ENCODE measurements around the gene EML1. TPM values are rescaled to one million over a fixed set of nuclear protein-coding genes. Genes with fewer than 3 reads are reported as not detected.

The EML1 gene
- total RNA-seq, 1 experiment from 2014 or later = 9.5 TPM

- Mint-ChIP-seq H3K27me3 (ENCODE audit: insufficient read depth, unreplicated experiment) (no peaks in the 10 kb centered on the region), H3K36me3 (ENCODE audit: insufficient read depth, unreplicated experiment) (peaks cover 6% of the 10 kb centered on the region), H3K4me3 (ENCODE audit: unreplicated experiment) (peak overlapping the region; percentile 91), H3K27ac (ENCODE audit: low read depth, unreplicated experiment) (no peak overlapping the region), H3K4me1 (ENCODE audit: insufficient read depth, unreplicated experiment) (peaks cover 7% of the 10 kb centered on the region), H3K9me3 (ENCODE audit: unreplicated experiment) (no peaks in the 10 kb centered on the region)
- TF ChIP-seq CTCF (IDR thresholded peaks at IDR 0.05; ENCODE audit: unreplicated experiment) = no peak
- CTCF ChIA-PET = interaction anchor here (0.6 to 0.8 kb wide), 4 partner anchors 8 to 691 kb away, joined by 3 to 5 read pairs (median 3); no protein-coding TSS in a partner anchor
- no TSS peak for BruUV-seq (replicated peaks)
- peak; percentile 84 for DNase-seq (ENCODE audit: unreplicated experiment)
- POLR2A ChIA-PET = interaction anchor here (0.6 to 3.6 kb wide), 10 partner anchors 9 to 403 kb away, joined by 3 to 22 read pairs (median 4); no protein-coding TSS in a partner anchor
- intact Hi-C loops (cut with micrococcal nuclease) = no loop called here
Measured at GRCh38 chr14:99971087-99971940, 178.1 kb downstream of the EML1 start.

- intact Hi-C loops (cut with micrococcal nuclease) = no loop called here
- ChIA-PET CTCF (interaction anchor here (0.6 to 1.6 kb wide), 4 partner anchors 10 to 1417 kb away, joined by 3 to 6 read pairs (median 4); no protein-coding TSS in a partner anchor), POLR2A (interaction anchor here (0.7 to 3.6 kb wide), 6 partner anchors 9 to 62 kb away, joined by 3 to 22 read pairs (median 3); no protein-coding TSS in a partner anchor)
- TF ChIP-seq CTCF (IDR thresholded peaks at IDR 0.05; ENCODE audit: unreplicated experiment) = no peak
- Mint-ChIP-seq H3K27ac (ENCODE audit: low read depth, unreplicated experiment) (peak overlapping the region; percentile 83), H3K4me3 (ENCODE audit: unreplicated experiment) (peak overlapping the region; percentile 91), H3K36me3 (ENCODE audit: insufficient read depth, unreplicated experiment) (peaks cover 6% of the 10 kb centered on the region), H3K9me3 (ENCODE audit: unreplicated experiment) (no peaks in the 10 kb centered on the region), H3K4me1 (ENCODE audit: insufficient read depth, unreplicated experiment) (peaks cover 13% of the 10 kb centered on the region), H3K27me3 (ENCODE audit: insufficient read depth, unreplicated experiment) (no peaks in the 10 kb centered on the region)
- no TSS peak for BruUV-seq (replicated peaks)
- peak; percentile 25 for DNase-seq (ENCODE audit: unreplicated experiment)
Measured at GRCh38 chr14:99971941-99972747, 178.9 kb downstream of the EML1 start.

DNA sequence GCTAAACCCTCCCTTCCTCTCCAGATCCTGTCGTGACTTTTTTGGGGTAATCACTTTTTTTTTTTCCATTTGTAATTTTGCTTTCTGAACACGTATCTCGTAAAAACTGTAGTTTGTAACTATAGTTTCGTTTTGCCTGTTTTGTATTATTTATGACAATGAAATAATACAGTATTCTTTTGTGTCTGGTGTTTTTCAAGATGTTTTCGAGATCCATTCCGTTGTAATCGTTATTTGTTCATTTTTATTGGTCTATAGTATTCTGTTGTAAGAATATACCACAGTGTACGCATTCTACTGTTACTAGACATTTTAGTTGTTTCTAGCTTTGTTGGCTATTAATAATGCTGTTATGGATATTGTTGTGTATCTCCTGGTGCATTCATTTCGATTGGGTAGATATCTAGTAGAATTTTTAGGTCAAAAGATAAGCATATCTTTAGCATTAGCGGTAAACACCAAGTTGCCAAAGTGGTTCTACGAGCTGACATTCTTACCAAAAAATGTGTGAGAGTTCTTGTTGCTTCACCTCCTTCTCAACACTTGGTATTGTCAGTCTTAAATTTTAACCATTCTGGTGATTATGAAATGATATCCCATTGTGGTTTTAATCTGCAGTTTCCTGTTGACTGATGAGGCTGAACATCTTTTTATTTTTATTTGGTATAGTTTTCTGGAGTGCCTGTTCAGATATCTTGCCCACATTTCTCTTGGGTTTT lies 179.7 kb downstream of the EML1 start:
- Mint-ChIP-seq H3K4me1 (ENCODE audit: insufficient read depth, unreplicated experiment) (peaks cover 13% of the 10 kb centered on the region), H3K27me3 (ENCODE audit: insufficient read depth, unreplicated experiment) (no peaks in the 10 kb centered on the region), H3K4me3 (ENCODE audit: unreplicated experiment) (peak overlapping the region; percentile 91), H3K27ac (ENCODE audit: low read depth, unreplicated experiment) (peak overlapping the region; percentile 83), H3K9me3 (ENCODE audit: unreplicated experiment) (no peaks in the 10 kb centered on the region), H3K36me3 (ENCODE audit: insufficient read depth, unreplicated experiment) (peaks cover 5% of the 10 kb centered on the region)
- TF ChIP-seq CTCF (IDR thresholded peaks at IDR 0.05; ENCODE audit: unreplicated experiment) = no peak
- DNase-seq (ENCODE audit: unreplicated experiment) = no peak
- POLR2A ChIA-PET = interaction anchor here (0.7 to 3.6 kb wide), 7 partner anchors 9 to 265 kb away, joined by 3 to 22 read pairs (median 3); no protein-coding TSS in a partner anchor
- CTCF ChIA-PET = interaction anchor here (0.6 to 1.6 kb wide), 5 partner anchors 10 to 1418 kb away, joined by 3 to 6 read pairs (median 4); no protein-coding TSS in a partner anchor
- intact Hi-C loops (cut with micrococcal nuclease) = no loop called here
- TSS peak; percentile 40 for BruUV-seq (replicated peaks)

Data from MCF 10A (cell line).